Posterior cingulate gyrus (tissue), 11 donors: Measurements from ENCODE around the gene ANO8.
"Not testable (repeated sequence)": the region's sequence is repeated elsewhere in the genome, so short reads cannot be mapped to it uniquely, and the experiment has no call there.

Source experiments
- DNase-seq, 10 donors: peaks; one replicate each; pipeline versions ENCODE4 v3.0.0 to v3.0.0-alpha.2; 2020 to 2021; ENCODE audit warnings: mixed read lengths in 3 of 10
- intact Hi-C: fragments of 100-400 bp; cut with DNase I; formaldehyde crosslinking; loops from one replicate; pipeline ENCODE4 v1.15.1; 2023

The ANO8 gene, protein sequence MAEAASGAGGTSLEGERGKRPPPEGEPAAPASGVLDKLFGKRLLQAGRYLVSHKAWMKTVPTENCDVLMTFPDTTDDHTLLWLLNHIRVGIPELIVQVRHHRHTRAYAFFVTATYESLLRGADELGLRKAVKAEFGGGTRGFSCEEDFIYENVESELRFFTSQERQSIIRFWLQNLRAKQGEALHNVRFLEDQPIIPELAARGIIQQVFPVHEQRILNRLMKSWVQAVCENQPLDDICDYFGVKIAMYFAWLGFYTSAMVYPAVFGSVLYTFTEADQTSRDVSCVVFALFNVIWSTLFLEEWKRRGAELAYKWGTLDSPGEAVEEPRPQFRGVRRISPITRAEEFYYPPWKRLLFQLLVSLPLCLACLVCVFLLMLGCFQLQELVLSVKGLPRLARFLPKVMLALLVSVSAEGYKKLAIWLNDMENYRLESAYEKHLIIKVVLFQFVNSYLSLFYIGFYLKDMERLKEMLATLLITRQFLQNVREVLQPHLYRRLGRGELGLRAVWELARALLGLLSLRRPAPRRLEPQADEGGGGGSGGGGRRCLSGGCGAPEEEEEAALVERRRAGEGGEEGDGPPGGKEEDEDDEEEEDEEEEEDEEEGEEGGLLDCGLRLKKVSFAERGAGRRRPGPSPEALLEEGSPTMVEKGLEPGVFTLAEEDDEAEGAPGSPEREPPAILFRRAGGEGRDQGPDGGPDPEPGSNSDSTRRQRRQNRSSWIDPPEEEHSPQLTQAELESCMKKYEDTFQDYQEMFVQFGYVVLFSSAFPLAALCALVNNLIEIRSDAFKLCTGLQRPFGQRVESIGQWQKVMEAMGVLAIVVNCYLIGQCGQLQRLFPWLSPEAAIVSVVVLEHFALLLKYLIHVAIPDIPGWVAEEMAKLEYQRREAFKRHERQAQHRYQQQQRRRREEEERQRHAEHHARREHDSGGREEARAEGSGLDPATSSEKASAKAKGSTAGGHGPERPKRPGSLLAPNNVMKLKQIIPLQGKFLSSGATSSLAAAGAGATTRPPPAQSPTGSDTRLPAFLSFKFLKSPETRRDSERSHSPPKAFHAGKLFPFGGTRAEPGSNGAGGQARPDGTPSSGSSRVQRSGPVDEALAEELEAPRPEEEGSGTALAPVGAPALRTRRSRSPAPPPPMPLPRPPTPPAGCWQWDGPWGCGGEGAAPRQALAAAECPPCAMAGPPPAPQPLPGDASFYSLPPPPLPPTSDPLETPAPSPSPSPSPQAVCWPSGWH

DNA sequence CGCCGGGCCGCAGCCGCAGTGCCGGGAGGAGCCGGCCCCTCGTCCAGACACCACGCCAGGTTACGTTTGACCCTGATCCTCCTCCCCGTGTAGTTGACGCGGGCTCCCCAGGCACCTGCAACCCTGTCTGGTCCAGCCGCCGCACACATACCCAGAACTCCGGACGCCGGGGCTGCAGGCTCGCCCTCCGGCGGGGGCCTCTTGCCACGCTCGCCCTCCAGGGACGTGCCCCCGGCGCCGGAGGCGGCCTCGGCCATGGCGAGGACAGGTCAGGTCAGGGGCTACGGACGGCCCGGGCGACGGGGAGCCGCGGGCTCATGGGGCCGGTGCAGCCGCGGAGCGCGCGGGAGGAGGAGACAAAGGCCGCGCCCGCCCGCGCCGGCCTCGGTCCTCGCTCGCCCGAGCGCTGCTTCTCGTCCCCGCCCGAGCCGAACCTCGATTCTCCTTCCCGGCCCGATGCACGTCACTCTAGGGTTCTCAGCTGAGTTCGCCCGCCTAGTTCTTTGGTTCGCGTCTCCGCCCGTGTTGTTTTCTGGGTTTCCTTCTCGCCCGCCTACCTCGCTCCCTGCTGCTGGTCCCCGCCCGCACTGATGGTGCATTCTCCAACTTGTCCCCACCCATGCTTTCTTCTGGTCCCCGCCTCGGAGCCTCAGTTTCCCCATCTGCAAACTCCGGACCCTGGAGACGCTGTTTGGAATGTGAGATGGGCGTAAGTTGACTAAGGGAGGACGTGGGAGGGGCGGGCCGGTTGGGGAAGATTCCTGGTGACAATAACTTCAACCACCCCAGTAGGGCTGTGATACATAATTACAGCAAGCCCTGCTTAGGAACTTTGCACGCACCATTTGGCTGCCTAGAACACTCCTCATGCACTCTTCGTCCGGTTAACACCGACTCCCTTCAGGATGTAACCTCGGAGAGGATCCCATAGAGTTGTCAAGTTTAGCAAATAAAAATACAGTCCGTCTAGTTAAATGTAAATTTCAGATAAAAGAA, at the start of gene ANO8:
TSS of gene ANO8 (minus strand) at position 442 of the 996 bp plus-strand sequence. CDS start at position 257, 185 bp downstream.
- intact Hi-C loops: loop anchor here (1.0 to 10.0 kb wide), 2 partner anchors 25 to 140 kb away; partner anchors contain the start of genes DDA1 and SLC27A1
- peak; percentile 94 to 99 (median 97) for DNase-seq

DNA sequence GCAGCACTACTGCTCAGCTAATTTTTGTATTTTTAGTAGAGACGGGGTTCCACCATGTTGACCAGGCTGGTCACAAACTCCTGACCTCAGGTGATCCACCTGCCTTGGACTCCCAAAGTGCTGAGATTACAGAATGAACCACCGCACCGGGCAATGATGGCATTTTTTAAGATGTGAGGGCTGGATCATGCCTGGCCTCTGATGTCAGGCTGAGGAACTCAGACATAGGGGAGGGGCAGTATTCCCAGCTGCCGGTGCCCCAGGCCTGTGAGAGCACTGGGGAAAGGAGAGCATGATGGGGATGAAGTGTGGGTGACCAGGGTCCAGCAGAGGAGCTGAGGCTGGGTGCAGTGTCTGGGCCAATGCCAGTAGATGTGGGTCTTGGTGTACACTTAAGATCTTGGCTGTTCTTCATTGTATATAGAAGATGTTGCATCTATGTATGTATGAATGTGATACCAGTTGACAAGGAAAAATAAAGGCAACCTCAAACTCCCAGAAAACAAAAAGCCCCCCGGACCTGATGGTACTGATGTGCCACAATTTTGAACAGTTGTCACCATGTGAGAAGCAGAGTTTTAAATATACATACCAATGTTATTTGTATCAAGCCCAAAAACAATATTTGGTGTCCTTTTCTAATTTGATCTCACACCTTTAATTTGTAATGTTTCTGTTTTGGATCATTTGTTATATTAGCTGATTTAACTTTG, 45.9 kb upstream of the ANO8 start:
- intact Hi-C loops: no loop called here
- DNase-seq: no peak

DNA sequence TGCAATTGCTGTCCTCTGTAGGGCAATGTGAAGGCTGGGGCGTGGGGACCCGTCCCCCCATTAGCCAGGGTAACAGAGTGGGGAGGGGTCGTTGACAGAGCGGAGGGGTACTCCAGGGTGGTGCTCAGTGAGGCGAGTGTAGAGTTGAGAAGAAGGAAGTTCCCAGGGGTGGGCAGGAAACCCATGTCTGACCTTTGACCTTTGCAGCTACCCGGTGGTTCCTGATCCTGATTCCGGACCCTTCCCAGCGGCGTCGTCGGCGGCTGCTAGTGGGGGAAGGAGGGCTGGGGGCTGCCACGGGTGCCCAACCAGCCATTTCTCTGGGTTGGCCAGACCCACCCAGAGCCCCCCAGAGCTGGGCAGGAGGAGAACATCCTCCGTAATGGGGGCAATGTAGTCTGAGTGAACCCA, 44.6 kb upstream of the ANO8 start:
- intact Hi-C loops: no loop called here
- no peak for DNase-seq

DNA sequence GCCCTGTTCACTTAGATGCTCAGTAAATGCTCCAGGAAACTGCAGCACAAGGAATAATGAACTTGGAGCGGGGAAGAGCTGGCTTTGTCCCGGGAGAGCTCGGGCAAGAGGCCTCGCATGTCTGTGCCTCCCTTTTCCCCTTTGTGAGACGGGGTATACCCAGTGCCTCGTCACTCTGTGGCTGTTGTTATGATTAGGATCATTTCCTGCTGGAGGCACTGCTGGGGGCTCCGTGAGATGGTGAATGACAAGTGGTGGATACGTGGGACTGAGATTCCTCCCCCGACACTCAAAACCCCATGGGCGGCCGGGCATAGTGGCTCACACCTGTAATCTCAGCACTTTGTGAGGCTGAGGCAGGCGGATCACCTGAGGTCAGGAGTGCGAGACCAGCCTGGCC, 43.6 kb upstream of the ANO8 start:
- no peak for DNase-seq
- intact Hi-C loops: no loop called here

DNA sequence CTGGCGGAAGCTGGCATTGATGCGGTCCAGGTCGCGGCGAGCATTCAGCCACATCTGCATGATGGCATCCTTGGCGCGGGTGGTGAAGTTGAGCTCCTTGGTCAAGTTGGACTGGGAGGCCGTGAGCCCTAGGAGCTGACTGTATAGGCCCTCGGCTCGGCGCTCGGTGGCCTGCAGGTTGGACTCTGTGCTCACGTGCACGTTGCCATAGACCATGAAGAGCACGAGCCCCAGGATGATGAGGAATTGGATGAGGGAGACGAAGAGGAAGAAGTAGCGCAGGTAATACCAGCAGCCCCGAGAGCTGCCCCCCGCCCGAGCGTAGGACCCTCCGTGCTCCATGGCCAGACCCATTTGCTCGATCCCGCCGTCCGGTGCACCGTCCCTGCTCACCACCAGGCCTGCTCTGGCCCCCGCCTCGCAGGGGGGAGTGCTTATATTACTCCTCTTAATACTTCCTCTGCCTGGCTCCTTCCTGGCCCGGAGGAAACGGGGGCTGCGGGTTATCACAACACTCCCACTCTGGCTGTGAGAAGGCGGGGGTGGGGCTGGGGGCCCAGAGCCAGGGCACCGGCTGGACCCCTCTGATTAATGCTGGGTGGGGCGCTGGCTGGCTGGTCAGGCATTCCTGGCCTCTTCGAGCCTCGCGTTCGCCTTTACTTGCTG, 42.4 kb upstream of the ANO8 start, which contains the start of gene PLVAP:
TSS of gene PLVAP (minus strand) at position 408 of the 666 bp plus-strand sequence. CDS start at position 354, 54 bp downstream.
- intact Hi-C loops: no loop called here
- DNase-seq: no peak

DNA sequence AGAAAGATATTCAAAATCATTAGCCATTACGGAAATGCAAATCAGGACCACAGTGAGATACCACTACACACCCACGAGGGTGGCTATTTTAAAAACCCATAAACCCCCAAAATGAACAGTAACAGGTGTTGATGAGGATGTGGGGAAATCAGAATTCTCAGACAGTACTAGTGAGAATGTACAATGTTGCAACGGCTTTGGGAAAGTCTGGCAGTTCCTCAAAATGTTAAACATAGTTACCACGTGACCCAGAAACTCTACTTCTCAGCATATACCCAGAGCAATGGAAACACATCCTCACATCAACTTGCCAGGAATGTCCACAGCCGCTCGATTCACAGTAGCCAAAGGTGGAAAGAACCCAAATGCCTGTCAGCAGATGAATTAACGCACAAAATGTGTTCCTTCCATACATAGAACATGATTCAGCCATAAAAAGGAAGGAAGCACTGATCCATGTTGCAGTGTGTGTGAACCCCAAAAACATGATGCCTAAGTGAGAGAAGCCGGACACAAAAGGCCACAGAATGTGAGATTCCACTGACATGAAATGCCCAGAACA, 35.5 kb upstream of the ANO8 start:
- intact Hi-C loops: no loop called here
- peak in 3 of 10 donors; percentile 26 to 85 (median 29) for DNase-seq

DNA sequence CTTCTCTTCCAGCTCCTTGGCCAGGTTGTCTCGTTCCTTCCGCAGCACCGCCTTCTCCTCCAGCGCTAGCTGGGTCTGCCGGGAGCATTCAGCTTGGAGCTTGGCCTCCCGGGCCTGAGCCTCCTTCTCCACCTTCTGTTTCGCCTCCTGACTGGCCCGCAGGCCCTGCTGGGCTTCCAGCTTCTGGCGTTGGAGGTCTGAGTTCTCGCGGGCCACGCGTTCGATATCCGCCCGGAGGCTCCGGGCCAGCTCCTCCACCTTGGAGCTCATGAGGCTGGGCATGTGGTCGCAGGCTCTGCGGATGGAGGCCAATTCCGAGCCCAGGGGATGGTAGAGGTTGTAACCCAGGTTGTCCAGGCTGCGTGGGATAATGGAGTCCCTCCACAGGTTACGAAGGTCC, 30.7 kb upstream of the ANO8 start:
- intact Hi-C loops: no loop called here
- DNase-seq: no peak

DNA sequence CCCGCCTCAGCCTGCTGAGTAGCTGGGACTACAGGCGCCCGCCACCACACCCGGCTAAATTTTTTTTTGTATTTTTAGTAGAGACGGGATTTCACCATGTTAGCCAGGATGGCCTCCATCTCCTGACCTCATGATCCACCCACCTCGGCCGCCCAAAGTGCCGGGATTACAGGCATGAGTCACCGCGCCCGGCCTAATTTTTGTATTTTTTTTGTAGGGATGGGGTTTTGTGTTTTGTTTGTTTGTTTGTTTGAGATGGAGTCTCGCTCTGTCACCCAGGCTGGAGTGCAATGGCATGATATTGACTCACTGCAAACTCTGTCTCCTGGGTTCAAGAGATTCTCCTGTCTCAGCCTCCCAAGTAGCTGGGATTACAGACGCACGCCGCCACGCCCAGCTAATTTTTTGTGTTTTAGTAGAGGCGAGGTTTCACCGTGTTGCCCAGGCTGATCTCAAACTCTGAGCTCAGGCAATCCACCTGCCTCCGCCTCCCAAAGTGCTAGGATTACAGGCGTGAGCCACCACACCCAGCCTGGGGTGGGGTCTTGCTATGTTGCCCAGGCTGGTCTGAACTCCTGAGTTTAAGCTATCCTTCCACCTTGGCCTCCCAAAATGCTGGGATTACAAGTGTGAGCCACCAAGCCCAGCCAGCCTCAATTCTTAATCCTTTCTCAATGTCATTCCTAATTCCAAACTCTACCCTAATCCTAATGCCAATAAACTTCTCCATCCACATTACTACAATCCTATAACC, 29.4 kb upstream of the ANO8 start:
- DNase-seq, intact Hi-C loops: not testable (repeated sequence)

DNA sequence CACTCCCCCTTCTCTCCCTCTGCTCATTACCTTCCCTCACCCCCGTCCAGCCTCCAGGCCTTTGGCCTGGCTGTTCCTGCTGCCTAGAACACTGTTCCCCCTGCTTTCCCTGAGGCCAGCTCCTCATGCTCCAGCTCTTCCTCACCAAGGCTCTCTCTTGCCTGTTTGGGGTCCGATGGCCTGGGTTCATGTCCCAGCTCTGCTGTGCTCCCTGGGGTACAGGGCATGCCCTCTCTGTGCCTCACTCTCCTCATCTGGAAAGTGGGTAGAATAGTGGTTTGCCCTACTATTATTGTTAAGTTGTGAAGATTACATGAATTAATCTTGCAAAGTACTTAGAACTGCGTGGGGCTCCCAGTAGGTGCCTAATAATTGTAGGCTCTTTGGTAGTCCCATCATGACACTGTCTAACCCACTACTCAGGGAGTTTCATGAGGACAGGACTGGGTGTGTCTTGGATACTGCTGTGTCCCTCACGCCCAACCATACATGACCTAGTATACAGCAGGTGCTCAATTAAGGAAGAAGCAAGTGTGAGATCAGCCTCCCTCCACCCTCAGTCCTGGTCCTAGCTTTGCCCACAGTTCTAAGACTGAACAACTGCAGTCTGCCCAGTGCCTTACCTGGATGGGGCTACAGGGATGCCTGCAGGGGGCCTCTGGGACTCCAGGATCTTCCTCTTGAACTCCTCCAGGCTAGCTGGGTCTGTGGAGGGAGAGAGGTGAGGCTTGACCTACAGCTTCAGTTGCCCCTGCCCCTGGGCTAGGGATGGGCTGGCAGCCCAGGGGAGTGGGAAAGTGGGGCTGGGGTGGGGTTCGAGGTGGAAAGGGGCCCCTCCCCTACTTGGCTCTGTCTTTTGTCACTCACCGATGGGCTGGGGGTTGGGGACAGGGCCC, 25.5 kb upstream of the ANO8 start:
- intact Hi-C loops: no loop called here
- DNase-seq: no peak

DNA sequence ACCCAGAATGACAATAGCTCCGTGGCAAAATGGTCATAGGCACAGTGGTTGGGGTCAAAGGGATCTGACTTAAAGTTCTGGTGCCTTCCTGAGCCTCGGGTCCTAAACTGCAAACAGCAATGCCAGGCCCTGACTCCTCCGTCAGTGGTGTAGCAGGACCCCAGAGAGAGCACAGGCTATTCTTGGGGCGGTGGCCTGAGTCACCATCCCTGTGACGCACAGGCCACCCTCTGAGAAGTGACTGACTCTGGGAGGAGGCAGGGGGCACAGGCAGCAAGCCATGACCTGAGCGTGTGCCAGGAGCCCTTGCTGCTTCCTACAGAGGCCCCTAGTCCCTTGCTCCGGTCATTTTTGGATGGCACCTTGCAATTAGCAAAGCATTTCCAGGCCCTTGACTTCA, 23.7 kb upstream of the ANO8 start:
- intact Hi-C loops: no loop called here
- no peak for DNase-seq

DNA sequence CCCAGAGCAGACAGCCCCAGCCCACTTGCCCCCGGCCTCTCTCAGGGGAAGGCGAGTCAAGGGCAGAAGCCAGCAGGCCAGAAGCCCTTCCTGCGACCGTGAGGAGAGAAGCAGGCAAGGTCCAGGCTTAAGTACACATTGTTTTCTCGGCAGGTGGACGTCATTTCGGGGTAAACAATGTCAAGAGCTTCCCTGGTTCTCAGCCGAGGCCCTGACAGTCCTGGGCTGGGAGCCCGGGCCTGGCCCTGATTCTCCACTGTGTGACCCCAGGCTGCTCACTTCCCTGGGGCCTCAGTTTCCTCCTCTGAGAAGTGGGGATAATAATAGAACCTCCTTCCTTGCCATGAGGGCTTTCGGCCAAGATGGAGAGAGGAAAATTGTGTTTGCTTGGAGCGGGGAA, 23.1 kb upstream of the ANO8 start:
- intact Hi-C loops: no loop called here
- no peak for DNase-seq

DNA sequence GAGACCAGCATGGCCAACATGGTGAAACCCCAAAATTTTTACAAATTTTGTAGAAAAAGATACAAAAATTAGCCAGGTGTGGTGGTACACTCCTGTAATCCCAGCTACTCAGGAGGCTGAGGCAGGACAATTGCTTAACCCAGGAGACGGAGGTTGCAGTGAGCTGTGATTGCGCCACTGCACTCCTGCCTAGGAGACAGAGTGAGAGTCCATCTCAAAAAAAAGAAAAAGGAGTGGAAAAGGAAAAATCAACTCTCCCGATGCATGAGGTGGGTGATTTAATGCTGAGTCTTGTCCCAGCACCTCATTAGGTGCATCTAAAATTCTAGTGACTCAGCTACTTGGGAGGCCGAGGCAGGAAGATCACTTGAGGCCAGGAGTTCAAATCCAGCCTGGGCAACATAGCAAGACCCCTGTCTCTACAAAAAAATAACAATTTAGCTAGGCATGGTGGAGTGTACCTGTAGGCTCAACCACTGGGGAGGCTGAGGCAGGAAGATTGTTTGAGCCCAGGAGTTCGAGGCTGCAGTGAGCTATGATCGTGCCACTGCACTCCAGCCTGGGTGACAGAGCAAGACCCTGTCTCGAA, 22.5 kb upstream of the ANO8 start:
- DNase-seq: no peak
- intact Hi-C loops: no loop called here

DNA sequence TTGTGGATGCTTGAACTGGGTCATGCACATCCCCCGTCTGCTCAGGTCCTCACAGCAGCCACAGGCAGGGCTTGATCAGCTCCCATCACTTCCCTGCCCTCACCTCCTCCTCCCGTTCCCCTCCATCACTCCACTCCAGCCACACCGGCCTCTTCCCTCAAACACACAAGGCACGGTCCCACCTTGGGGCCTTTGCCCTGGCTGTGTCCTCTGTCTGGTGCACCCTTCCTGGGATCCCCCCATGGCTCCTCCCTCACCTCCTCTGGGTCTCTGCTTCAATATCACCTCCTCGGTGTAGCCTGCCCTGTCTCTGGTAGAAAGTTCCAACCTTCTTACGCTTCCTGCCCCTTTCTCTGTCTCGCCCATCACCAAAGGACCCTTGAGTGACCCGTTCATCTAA, 18.7 kb upstream of the ANO8 start:
- intact Hi-C loops: no loop called here
- DNase-seq: no peak

DNA sequence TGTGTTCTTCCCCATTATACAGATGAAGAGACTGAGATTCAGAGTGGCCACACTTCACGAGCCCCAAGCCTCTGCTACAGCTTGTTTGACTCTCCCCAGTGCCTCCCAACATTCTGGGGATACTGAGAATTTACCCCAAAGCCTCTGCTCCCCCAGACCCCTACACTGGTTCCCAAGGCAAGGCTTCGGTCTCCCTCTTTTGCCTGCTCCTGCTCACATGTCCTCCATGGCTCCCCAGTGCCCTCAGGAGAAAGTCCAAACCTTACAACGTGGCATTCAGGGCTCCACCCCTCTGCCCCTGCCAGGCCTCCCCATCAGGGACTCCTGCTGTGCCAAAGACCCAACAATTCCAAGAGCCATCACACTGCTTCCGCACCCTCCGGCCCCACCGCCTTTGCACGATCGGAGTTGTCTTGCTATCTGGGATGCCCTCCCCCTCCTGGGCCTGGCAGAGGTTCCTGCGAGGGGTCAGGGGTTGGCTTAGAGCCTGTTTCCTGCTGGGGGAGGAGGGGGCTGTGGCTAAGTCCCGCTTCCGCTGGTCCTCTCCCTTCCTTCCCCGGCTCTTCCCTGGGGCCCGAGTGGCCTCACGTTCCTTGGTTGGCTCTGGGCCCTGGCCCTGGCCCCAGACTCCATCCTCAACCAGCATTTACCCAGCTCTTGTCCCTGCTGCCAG, 18.1 kb upstream of the ANO8 start:
- DNase-seq: no peak
- intact Hi-C loops: no loop called here

DNA sequence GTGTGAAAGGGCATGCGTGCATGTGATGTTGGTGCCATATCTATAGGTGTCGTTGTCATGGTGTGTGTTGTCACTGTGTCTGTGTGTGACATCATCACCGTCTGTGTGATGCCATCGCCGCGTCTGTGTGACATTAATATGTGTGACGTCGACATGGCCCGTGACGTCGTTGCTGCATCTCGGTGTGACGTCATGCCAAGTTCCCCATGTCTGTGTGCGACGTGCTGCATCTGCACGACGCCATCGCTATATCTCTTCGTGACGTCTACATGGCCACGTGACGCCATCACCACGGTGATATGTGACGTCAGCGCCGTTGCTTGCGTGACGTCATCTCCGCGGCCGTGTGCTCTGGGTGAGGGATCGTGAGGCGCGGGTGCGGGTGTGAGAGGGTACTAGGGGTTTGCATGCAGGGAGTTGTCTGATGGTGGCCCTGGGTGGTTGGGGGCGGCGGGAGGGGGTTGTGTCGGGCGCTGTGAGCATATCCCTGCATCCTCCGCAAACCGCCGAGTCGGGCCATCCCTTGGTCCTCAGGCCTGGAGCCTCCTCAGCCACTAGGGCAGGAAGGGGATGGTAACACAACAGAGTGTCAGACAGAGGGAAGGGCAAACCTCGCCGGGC, 17.3 kb upstream of the ANO8 start:
- intact Hi-C loops: no loop called here
- DNase-seq: no peak
